Measurements from ENCODE around the gene S1PR3.

S1PR3 gene

GRCh38 chr9:89008055-89008743 lies 16.9 kb downstream of the S1PR3 start:
- Histone ChIP-seq H3K4me1 (ENCODE audit: control insufficient read depth in 1 of 2, insufficient read depth in 2 of 2, low read length in 2 of 2) (peaks cover 2 to 5% of the 10 kb centered on the region in 2 experiments), H2BK12ac (ENCODE audit: low read length) (no peak overlapping the region), H3K27me3 (ENCODE audit: insufficient read depth, low read length) (no peaks in the 10 kb centered on the region), H3K14ac (ENCODE audit: low read length) (no peak overlapping the region), H3K18ac (ENCODE audit: low read length) (no peak overlapping the region), H4K91ac (ENCODE audit: low read depth, low read length) (no peak overlapping the region), H4K8ac (ENCODE audit: low read depth, low read length) (no peak overlapping the region), H3K9ac (ENCODE audit: low read length) (no peak overlapping the region), H4K12ac (ENCODE audit: low read depth, low read length) (no peak overlapping the region), H3K23ac (ENCODE audit: low read length) (no peak overlapping the region), H2AK5ac (ENCODE audit: low read length) (no peak overlapping the region), H3K4me3 (ENCODE audit: low read depth, low read length) (no peak overlapping the region), H3K79me2 (ENCODE audit: control insufficient read depth, insufficient read depth, low read length, poor library complexity) (no peaks in the 10 kb centered on the region), H2AFZ (ENCODE audit: insufficient read depth, low read length, poor library complexity) (no peak overlapping the region), H3K4me2 (ENCODE audit: low read length) (no peak overlapping the region), H2BK5ac (ENCODE audit: low read depth, low read length, poor library complexity) (no peak overlapping the region), H3K4ac (ENCODE audit: low read depth, low read length) (no peak overlapping the region), H2BK120ac (ENCODE audit: insufficient read depth, low read length, poor library complexity) (no peak overlapping the region), H3K36me3 (ENCODE audit: control insufficient read depth in 1 of 2, insufficient read depth in 2 of 2, low read length in 2 of 2) (peaks cover 3 to 7% of the 10 kb centered on the region in 2 experiments), H3K27ac (ENCODE audit: low read depth, low read length) (no peak overlapping the region), H3K9me3 (ENCODE audit: insufficient read depth, low read depth, low read length) (peaks cover 2% of the 10 kb centered on the region), H3K79me1 (ENCODE audit: low read length) (no peaks in the 10 kb centered on the region)
- WGBS (ENCODE audit: extremely low coverage, insufficient coverage, insufficient read length) = no CpG with 5 or more reads among the region's 9 CpGs
- DNase-seq = no peak

- Histone ChIP-seq H3K18ac (ENCODE audit: low read length) (no peak overlapping the region), H3K4me2 (ENCODE audit: low read length) (no peak overlapping the region), H3K14ac (ENCODE audit: low read length) (no peak overlapping the region), H2BK12ac (ENCODE audit: low read length) (no peak overlapping the region), H3K4ac (ENCODE audit: low read depth, low read length) (no peak overlapping the region), H2AK5ac (ENCODE audit: low read length) (no peak overlapping the region), H3K79me1 (ENCODE audit: low read length) (no peaks in the 10 kb centered on the region), H2AFZ (ENCODE audit: insufficient read depth, low read length, poor library complexity) (no peak overlapping the region), H3K79me2 (ENCODE audit: control insufficient read depth, insufficient read depth, low read length, poor library complexity) (no peaks in the 10 kb centered on the region), H3K4me1 (ENCODE audit: control insufficient read depth in 1 of 2, insufficient read depth in 2 of 2, low read length in 2 of 2) (peaks cover 3 to 7% of the 10 kb centered on the region in 2 experiments), H4K12ac (ENCODE audit: low read depth, low read length) (no peak overlapping the region), H3K27me3 (ENCODE audit: insufficient read depth, low read length) (no peaks in the 10 kb centered on the region), H3K23ac (ENCODE audit: low read length) (no peak overlapping the region), H3K9me3 (ENCODE audit: insufficient read depth, low read depth, low read length) (peaks cover 3% of the 10 kb centered on the region), H4K91ac (ENCODE audit: low read depth, low read length) (no peak overlapping the region), H4K8ac (ENCODE audit: low read depth, low read length) (no peak overlapping the region), H2BK5ac (ENCODE audit: low read depth, low read length, poor library complexity) (no peak overlapping the region), H3K9ac (ENCODE audit: low read length) (no peak overlapping the region), H3K4me3 (ENCODE audit: low read depth, low read length) (no peak overlapping the region), H2BK120ac (ENCODE audit: insufficient read depth, low read length, poor library complexity) (no peak overlapping the region), H3K27ac (ENCODE audit: low read depth, low read length) (no peak overlapping the region), H3K36me3 (ENCODE audit: control insufficient read depth in 1 of 2, insufficient read depth in 2 of 2, low read length in 2 of 2) (peaks cover 2 to 6% of the 10 kb centered on the region in 2 experiments)
- DNase-seq = no peak
- WGBS (ENCODE audit: extremely low coverage, insufficient coverage, insufficient read length) = no CpG with 5 or more reads among the region's 12 CpGs
These were observed 17.7 kb downstream of the S1PR3 start for GRCh38 chr9:89008744-89009545.

- Histone ChIP-seq H3K4me2 (ENCODE audit: low read length) (no peak overlapping the region), H2AFZ (ENCODE audit: insufficient read depth, low read length, poor library complexity) (no peak overlapping the region), H3K27ac (ENCODE audit: low read depth, low read length) (no peak overlapping the region), H2BK5ac (ENCODE audit: low read depth, low read length, poor library complexity) (no peak overlapping the region), H3K79me1 (ENCODE audit: low read length) (no peaks in the 10 kb centered on the region), H4K12ac (ENCODE audit: low read depth, low read length) (no peak overlapping the region), H3K4ac (ENCODE audit: low read depth, low read length) (no peak overlapping the region), H3K79me2 (ENCODE audit: control insufficient read depth, insufficient read depth, low read length, poor library complexity) (no peaks in the 10 kb centered on the region), H3K9me3 (ENCODE audit: insufficient read depth, low read depth, low read length) (peaks cover 3% of the 10 kb centered on the region), H2BK12ac (ENCODE audit: low read length) (no peak overlapping the region), H3K23ac (ENCODE audit: low read length) (no peak overlapping the region), H3K14ac (ENCODE audit: low read length) (no peak overlapping the region), H4K8ac (ENCODE audit: low read depth, low read length) (no peak overlapping the region), H3K4me3 (ENCODE audit: low read depth, low read length) (no peak overlapping the region), H3K36me3 (ENCODE audit: control insufficient read depth in 1 of 2, insufficient read depth in 2 of 2, low read length in 2 of 2) (peaks cover 0 to 4% of the 10 kb centered on the region in 2 experiments), H3K27me3 (ENCODE audit: insufficient read depth, low read length) (no peaks in the 10 kb centered on the region), H2BK120ac (ENCODE audit: insufficient read depth, low read length, poor library complexity) (no peak overlapping the region), H3K9ac (ENCODE audit: low read length) (no peak overlapping the region), H3K4me1 (ENCODE audit: control insufficient read depth in 1 of 2, insufficient read depth in 2 of 2, low read length in 2 of 2) (peaks cover 3 to 7% of the 10 kb centered on the region in 2 experiments), H4K91ac (ENCODE audit: low read depth, low read length) (no peak overlapping the region), H2AK5ac (ENCODE audit: low read length) (no peak overlapping the region), H3K18ac (ENCODE audit: low read length) (no peak overlapping the region)
- no peak for DNase-seq
- no CpG with 5 or more reads among the region's 9 CpGs for WGBS (ENCODE audit: extremely low coverage, insufficient coverage, insufficient read length)
These were observed 18.2 kb downstream of the S1PR3 start for GRCh38 chr9:89009546-89009840.

- no peak overlapping the region for H2AK5ac ChIP-seq (ENCODE audit: low read length)
- H3K4me1 ChIP-seq (ENCODE audit: control insufficient read depth in 1 of 2, insufficient read depth in 2 of 2, low read length in 2 of 2) = peaks cover 3 to 7% of the 10 kb centered on the region in 2 experiments
- H2AFZ ChIP-seq (ENCODE audit: insufficient read depth, low read length, poor library complexity) = no peak overlapping the region
- no CpG with 5 or more reads among the region's 10 CpGs for WGBS (ENCODE audit: extremely low coverage, insufficient coverage, insufficient read length)
- H3K14ac ChIP-seq (ENCODE audit: low read length) = no peak overlapping the region
- no peaks in the 10 kb centered on the region for H3K27me3 ChIP-seq (ENCODE audit: insufficient read depth, low read length)
- H2BK120ac ChIP-seq (ENCODE audit: insufficient read depth, low read length, poor library complexity) = no peak overlapping the region
- H3K9ac ChIP-seq (ENCODE audit: low read length) = no peak overlapping the region
- H2BK5ac ChIP-seq (ENCODE audit: low read depth, low read length, poor library complexity) = no peak overlapping the region
- H4K91ac ChIP-seq (ENCODE audit: low read depth, low read length) = no peak overlapping the region
- H3K36me3 ChIP-seq (ENCODE audit: control insufficient read depth in 1 of 2, insufficient read depth in 2 of 2, low read length in 2 of 2) = peaks cover 0 to 4% of the 10 kb centered on the region in 2 experiments
- no peak overlapping the region for H3K4me2 ChIP-seq (ENCODE audit: low read length)
- no peak overlapping the region for H3K18ac ChIP-seq (ENCODE audit: low read length)
- no peak overlapping the region for H2BK12ac ChIP-seq (ENCODE audit: low read length)
- no peaks in the 10 kb centered on the region for H3K79me2 ChIP-seq (ENCODE audit: control insufficient read depth, insufficient read depth, low read length, poor library complexity)
- H3K9me3 ChIP-seq (ENCODE audit: insufficient read depth, low read depth, low read length) = peaks cover 3% of the 10 kb centered on the region
- no peaks in the 10 kb centered on the region for H3K79me1 ChIP-seq (ENCODE audit: low read length)
- no peak overlapping the region for H4K12ac ChIP-seq (ENCODE audit: low read depth, low read length)
- no peak for DNase-seq
- no peak overlapping the region for H4K8ac ChIP-seq (ENCODE audit: low read depth, low read length)
- no peak overlapping the region for H3K4ac ChIP-seq (ENCODE audit: low read depth, low read length)
- no peak overlapping the region for H3K4me3 ChIP-seq (ENCODE audit: low read depth, low read length)
- H3K27ac ChIP-seq (ENCODE audit: low read depth, low read length) = no peak overlapping the region
- no peak overlapping the region for H3K23ac ChIP-seq (ENCODE audit: low read length)
These were observed 18.8 kb downstream of the S1PR3 start for GRCh38 chr9:89010056-89010455.

Measured in trophoblast cell (in vitro differentiated cells and primary cell).